ENCODE data around the gene EEFSEC.

EEFSEC gene

GRCh38 chr3:128195802-128196201 is 42.5 kb downstream of the EEFSEC start:
- TF ChIP-seq ZFX (IDR thresholded peaks at IDR 0.05) (no peak), CTCF (conservative IDR thresholded peaks at IDR 0.05) (no peak)
- H3K27ac ChIP-seq: no peak overlapping the region

- no peak overlapping the region for H3K27ac ChIP-seq
- no peak for TF ChIP-seq CTCF (conservative IDR thresholded peaks at IDR 0.05)
These were observed 43.4 kb downstream of the EEFSEC start for GRCh38 chr3:128196647-128197046.

GRCh38 chr3:128197855-128198254 is 44.6 kb downstream of the EEFSEC start:
- TF ChIP-seq ZFX (IDR thresholded peaks at IDR 0.05) (no peak), CTCF (conservative IDR thresholded peaks at IDR 0.05) (no peak)
- no peak overlapping the region for H3K27ac ChIP-seq

GRCh38 chr3:128198313-128198712 is 45.0 kb downstream of the EEFSEC start:
- no peak overlapping the region for H3K27ac ChIP-seq

GRCh38 chr3:128199110-128199509 is 45.8 kb downstream of the EEFSEC start:
- H3K27ac ChIP-seq: no peak overlapping the region
- no peak for TF ChIP-seq CTCF (conservative IDR thresholded peaks at IDR 0.05)
- no peak for TF ChIP-seq ZFX (IDR thresholded peaks at IDR 0.05)

More at GRCh38 chr3:128198313-128198712, 45.0 kb downstream of the EEFSEC start:
- no peak for TF ChIP-seq CTCF (conservative IDR thresholded peaks at IDR 0.05)
- no peak for TF ChIP-seq ZFX (IDR thresholded peaks at IDR 0.05)

GRCh38 chr3:128201158-128201755 is 48.0 kb downstream of the EEFSEC start:
- H3K27ac ChIP-seq: no peak overlapping the region
- TF ChIP-seq CTCF (conservative IDR thresholded peaks at IDR 0.05) (no peak), ZFX (IDR thresholded peaks at IDR 0.05) (no peak)

- H3K27ac ChIP-seq: no peak overlapping the region
- TF ChIP-seq ZFX (IDR thresholded peaks at IDR 0.05): no peak
- no peak for TF ChIP-seq CTCF (conservative IDR thresholded peaks at IDR 0.05)
These were observed 49.9 kb downstream of the EEFSEC start for GRCh38 chr3:128203169-128203568.
